ENCODE data around the gene MACROD2. TPM values are rescaled to one million over a fixed set of nuclear protein-coding genes. Genes with fewer than 3 reads are reported as not detected.

MACROD2 gene
- total RNA-seq, 1 experiment from 2014 or later, result 3.7 TPM

DNA sequence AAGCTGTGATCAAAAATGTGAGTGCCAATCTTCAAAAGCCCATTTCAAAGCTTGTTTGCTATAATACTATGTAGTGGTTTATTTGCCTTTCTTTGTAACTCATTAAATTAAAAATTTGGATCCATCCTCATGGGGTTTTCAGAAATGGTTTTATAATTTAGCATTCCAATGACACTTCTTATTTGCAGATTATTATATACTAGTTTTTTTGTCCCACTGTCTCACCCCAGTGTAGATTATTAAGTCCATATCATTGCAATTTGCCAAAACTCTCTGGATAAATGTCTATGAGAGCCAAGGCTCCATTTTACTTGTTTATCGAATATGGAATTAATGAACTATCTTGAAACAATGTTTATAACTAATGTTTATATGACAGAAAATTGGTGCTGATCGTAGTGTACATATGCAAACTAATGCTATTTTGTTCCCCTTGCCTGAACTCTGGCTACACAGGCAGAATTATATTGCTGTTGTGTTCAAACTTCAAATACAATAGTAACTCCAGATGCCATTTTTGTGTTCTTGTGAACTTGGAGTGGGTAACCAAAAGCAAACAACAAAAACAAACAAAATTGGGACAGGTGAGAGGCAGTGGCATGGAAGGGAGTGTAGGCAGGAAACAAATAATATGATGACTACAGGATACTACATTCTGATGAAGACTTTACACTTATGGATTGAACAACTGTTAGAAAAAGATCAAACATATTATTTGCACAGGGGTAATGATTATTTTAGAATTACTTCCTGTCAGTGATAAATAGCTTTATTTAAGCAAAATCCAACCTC, 649.2 kb downstream of the MACROD2 start:
- H3K9me3 ChIP-seq (ENCODE audit: control insufficient read depth in 1 of 2, insufficient read depth in 1 of 2, low read depth in 1 of 2, low read length in 2 of 2), result no peaks in the 10 kb centered on the region; a peak in 1 of 4 replicates
- CTCF ChIA-PET, result no interaction called here
- no peak for ATAC-seq

More for the DNA sequence above, 649.2 kb downstream of the MACROD2 start:
- no TSS peak for BruUV-seq (replicated peaks)
- DNase-seq (ENCODE audit: low read depth, low spot score), result no peak
- Histone ChIP-seq H3K4me2 (ENCODE audit: low read length) (no peak overlapping the region), H3K4me1 (ENCODE audit: control insufficient read depth in 1 of 2, insufficient read depth in 2 of 2, low read length in 2 of 2) (no peaks in the 10 kb centered on the region), H3K36me3 (ENCODE audit: control insufficient read depth in 1 of 2, insufficient read depth in 2 of 2, low read length in 2 of 2) (no peaks in the 10 kb centered on the region), H3K79me2 (ENCODE audit: insufficient read depth, low read length) (no peaks in the 10 kb centered on the region), H3K27ac (ENCODE audit: low read depth, low read length) (no peak overlapping the region), H3K4me3 (replicated peaks in 1 of 2; ENCODE audit: low read depth in 1 of 2, low read length in 2 of 2) (no peak overlapping the region), H3K9ac (ENCODE audit: low read length) (no peak overlapping the region), H3K27me3 (ENCODE audit: insufficient read depth, low read length) (no peaks in the 10 kb centered on the region), H2AFZ (ENCODE audit: low read depth, low read length, poor library complexity, severe bottlenecking) (no peak overlapping the region), H4K20me1 (ENCODE audit: insufficient read depth) (no peaks in the 10 kb centered on the region), H3K9me2 (ENCODE audit: insufficient read depth) (no peaks in the 10 kb centered on the region)
- intact Hi-C loops (cut with micrococcal nuclease), result no loop called here
- TF ChIP-seq CTCF (IDR thresholded peaks at IDR 0.05 in 2 of 3, conservative IDR thresholded peaks at IDR 0.05 in 1 of 3; ENCODE audit: borderline replicate concordance in 1 of 3, insufficient read depth in 1 of 3, low read depth in 2 of 3, low read length in 2 of 3), result no peak
- no peak for TF ChIP-seq POLR2AphosphoS5 (IDR thresholded peaks at IDR 0.05; ENCODE audit: low read depth, low read length)
- no peak for TF ChIP-seq SP1 (IDR thresholded peaks at IDR 0.05; ENCODE audit: low read depth)
- TF ChIP-seq FOSL1 (IDR thresholded peaks at IDR 0.05; ENCODE audit: low read depth), result no peak
- no peak for TF ChIP-seq ELF1 (IDR thresholded peaks at IDR 0.05; ENCODE audit: borderline replicate concordance, low read depth)
- no peak for TF ChIP-seq ZFX (IDR thresholded peaks at IDR 0.05)
- TF ChIP-seq JUND (IDR thresholded peaks at IDR 0.05), result no peak
- TF ChIP-seq ZNF274 (IDR thresholded peaks at IDR 0.05; ENCODE audit: low read depth, low read length), result no peak
- no peak for TF ChIP-seq POLR2A (IDR thresholded peaks at IDR 0.05; ENCODE audit: borderline replicate concordance, extremely low read depth, insufficient read depth, insufficient read length)
- no peak for TF ChIP-seq EZH2phosphoT487 (IDR thresholded peaks at IDR 0.05; ENCODE audit: borderline replicate concordance)
- no peak for TF ChIP-seq RAD21 (IDR thresholded peaks at IDR 0.05; ENCODE audit: low read depth)
- TF ChIP-seq ATF3 (IDR thresholded peaks at IDR 0.05), result no peak
- TF ChIP-seq TCF7L2 (IDR thresholded peaks at IDR 0.05; ENCODE audit: borderline replicate concordance, extremely low read depth, insufficient read depth, insufficient read length), result no peak
- no peak for TF ChIP-seq MAX (IDR thresholded peaks at IDR 0.05)
- no peak for TF ChIP-seq ZBTB33 (IDR thresholded peaks at IDR 0.05; ENCODE audit: extremely low read depth, insufficient replicate concordance, low read length)
- TF ChIP-seq EGR1 (IDR thresholded peaks at IDR 0.05; ENCODE audit: low read depth), result no peak
- TF ChIP-seq CEBPB (IDR thresholded peaks at IDR 0.05; ENCODE audit: low read depth), result no peak
- no peak for TF ChIP-seq SIN3A (IDR thresholded peaks at IDR 0.05; ENCODE audit: low read depth)
- no peak for TF ChIP-seq EZH2 (IDR thresholded peaks at IDR 0.05)
- TF ChIP-seq CBX3 (IDR thresholded peaks at IDR 0.05; ENCODE audit: low read depth), result no peak
- RAD21 ChIA-PET (ENCODE audit: low non-redundant PET in 1 of 2, low total read pairs in 2 of 2, uncharacterized antibody in 2 of 2, unreplicated experiment in 2 of 2), result no interaction called here
- POLR2A ChIA-PET, result no interaction called here

All from HCT116 (cell line).